ENCODE data around the gene DNM3. TPM values are rescaled to one million over a fixed set of nuclear protein-coding genes. Genes with fewer than 3 reads are reported as not detected.

The DNM3 gene
- total and polyA plus RNA-seq, 7 donors: 0.60 to 13.3 (median 3.9) TPM

- TF ChIP-seq POLR2AphosphoS5 (IDR thresholded peaks at IDR 0.05) (no peak), POLR2A (IDR thresholded peaks at IDR 0.05) (no peak), CTCF (IDR thresholded peaks at IDR 0.05) (no peak), EP300 (IDR thresholded peaks at IDR 0.05) (no peak)
- Histone ChIP-seq H3K4me3 (no peak overlapping the region), H3K4me1 (peaks cover 0 to 37% (median 27%) of the 10 kb centered on the region in 4 donors), H3K27ac (no peak overlapping the region), H3K9me3 (no peaks in the 10 kb centered on the region), H3K27me3 (no peaks in the 10 kb centered on the region), H3K36me3 (no peaks in the 10 kb centered on the region)
- intact Hi-C loops (cut with DNase I): no loop called here
- no peak for DNase-seq
- WGBS, 2 donors: 76 to 91% methylated on average over 3 of the region's 3 CpGs
Measured at GRCh38 chr1:172185996-172186395, 344.7 kb downstream of the DNM3 start.

GRCh38 chr1:172201572-172201971, 360.3 kb downstream of the DNM3 start:
- Histone ChIP-seq H3K27ac (no peak overlapping the region), H3K27me3 (no peaks in the 10 kb centered on the region), H3K9me3 (peaks cover 0 to 8% (median 2%) of the 10 kb centered on the region in 4 donors), H3K4me3 (no peak overlapping the region), H3K36me3 (no peaks in the 10 kb centered on the region), H3K4me1 (no peaks in the 10 kb centered on the region)
- no peak for DNase-seq
- no peak for TF ChIP-seq EP300 (IDR thresholded peaks at IDR 0.05)
- TF ChIP-seq POLR2AphosphoS5 (IDR thresholded peaks at IDR 0.05): no peak
- 64 to 79% methylated on average over 3 of the region's 3 CpGs for WGBS, 2 donors
- intact Hi-C loops (cut with DNase I): no loop called here

- Histone ChIP-seq H3K36me3 (no peaks in the 10 kb centered on the region), H3K27ac (no peak overlapping the region), H3K4me3 (no peak overlapping the region), H3K27me3 (no peaks in the 10 kb centered on the region), H3K9me3 (peaks cover 0 to 8% (median 0%) of the 10 kb centered on the region in 4 donors), H3K4me1 (no peaks in the 10 kb centered on the region)
- WGBS, 2 donors: 68 to 80% methylated on average over 8 of the region's 8 CpGs
- intact Hi-C loops (cut with DNase I): no loop called here
- no peak for DNase-seq
- TF ChIP-seq POLR2A (IDR thresholded peaks at IDR 0.05) (no peak), EP300 (IDR thresholded peaks at IDR 0.05) (no peak), POLR2AphosphoS5 (IDR thresholded peaks at IDR 0.05) (no peak), CTCF (IDR thresholded peaks at IDR 0.05) (no peak)
Measured at GRCh38 chr1:172203135-172203823, 362.0 kb downstream of the DNM3 start.

GRCh38 chr1:172203902-172204301, 362.6 kb downstream of the DNM3 start:
- H3K36me3 ChIP-seq: no peaks in the 10 kb centered on the region
- H3K9me3 ChIP-seq: peaks cover 0 to 5% (median 0%) of the 10 kb centered on the region in 4 donors
- TF ChIP-seq CTCF (IDR thresholded peaks at IDR 0.05): no peak
- TF ChIP-seq EP300 (IDR thresholded peaks at IDR 0.05): no peak
- no peak for TF ChIP-seq POLR2A (IDR thresholded peaks at IDR 0.05)
- TF ChIP-seq POLR2AphosphoS5 (IDR thresholded peaks at IDR 0.05): no peak
- no peaks in the 10 kb centered on the region for H3K4me1 ChIP-seq
- no peak overlapping the region for H3K27ac ChIP-seq
- intact Hi-C loops (cut with DNase I): no loop called here
- no peak for DNase-seq
- no peak overlapping the region for H3K4me3 ChIP-seq
- H3K27me3 ChIP-seq: no peaks in the 10 kb centered on the region

- intact Hi-C loops (cut with DNase I): no loop called here
- no peak for DNase-seq
- no peak for TF ChIP-seq POLR2A (IDR thresholded peaks at IDR 0.05)
- no peak for TF ChIP-seq CTCF (IDR thresholded peaks at IDR 0.05)
- no peak for TF ChIP-seq POLR2AphosphoS5 (IDR thresholded peaks at IDR 0.05)
- no peak for TF ChIP-seq EP300 (IDR thresholded peaks at IDR 0.05)
- H3K4me1 ChIP-seq: peaks cover 0 to 8% (median 3%) of the 10 kb centered on the region in 4 donors
- no peak overlapping the region for H3K27ac ChIP-seq
- H3K9me3 ChIP-seq: no peaks in the 10 kb centered on the region
- no peak overlapping the region for H3K4me3 ChIP-seq
- no peaks in the 10 kb centered on the region for H3K27me3 ChIP-seq
- no peaks in the 10 kb centered on the region for H3K36me3 ChIP-seq
Measured at GRCh38 chr1:172206256-172206655, 365.0 kb downstream of the DNM3 start.
